CD1c-positive myeloid dendritic cell (primary cell): Measurements from ENCODE around the gene ZKSCAN8.
A peak's percentile ranks its signal among the peaks of the same experiment; 100 is the strongest.
"Not testable (repeated sequence)": the region's sequence is repeated elsewhere in the genome, so short reads cannot be mapped to it uniquely, and the experiment has no call there.

Experiments
- DNase-seq: peaks from one replicate; pipeline ENCODE4 v3.0.0-alpha.2; 2016; ENCODE audit errors: extremely low spot score

Gene ZKSCAN8

GRCh38 chr6:28141500-28142329 is at the start of gene ZKSCAN8:
Gene ZKSCAN8 (plus strand): TSS chr6:28141883. CDS start chr6:28148408, 6,525 bp downstream.
- peak; percentile 77 for DNase-seq

- not testable (repeated sequence) for DNase-seq
Measured at GRCh38 chr6:28102222-28102621, 39.5 kb upstream of the ZKSCAN8 start.

- DNase-seq = not testable (repeated sequence)
Measured at GRCh38 chr6:28102699-28103098, 39.0 kb upstream of the ZKSCAN8 start.

GRCh38 chr6:28104392-28105244 is 37.1 kb upstream of the ZKSCAN8 start:
- peak; percentile 81 for DNase-seq

- no peak for DNase-seq
Measured at GRCh38 chr6:28105245-28105639, 36.4 kb upstream of the ZKSCAN8 start.

GRCh38 chr6:28107506-28107905 is 34.2 kb upstream of the ZKSCAN8 start:
- no peak for DNase-seq

GRCh38 chr6:28111964-28112363 is 29.7 kb upstream of the ZKSCAN8 start:
- no peak for DNase-seq

- no peak for DNase-seq
Measured at GRCh38 chr6:28115799-28116198, 25.9 kb upstream of the ZKSCAN8 start.

GRCh38 chr6:28117386-28118050 is 24.2 kb upstream of the ZKSCAN8 start:
- DNase-seq = no peak

- DNase-seq = no peak
Measured at GRCh38 chr6:28118217-28118616, 23.5 kb upstream of the ZKSCAN8 start.

- no peak for DNase-seq
Measured at GRCh38 chr6:28121876-28122275, 19.8 kb upstream of the ZKSCAN8 start.

GRCh38 chr6:28122283-28122682 is 19.4 kb upstream of the ZKSCAN8 start:
- DNase-seq = not testable (repeated sequence)

- peak; percentile 82 for DNase-seq
Measured at GRCh38 chr6:28124350-28124970, 17.2 kb upstream of the ZKSCAN8 start, which contains the start of gene ZSCAN16. Gene ZSCAN16 (plus strand): TSS chr6:28124609. CDS start chr6:28125444, 835 bp downstream.

- DNase-seq = peak; percentile 45
Measured at GRCh38 chr6:28124971-28125353, 16.7 kb upstream of the ZKSCAN8 start.

- DNase-seq = no peak
Measured at GRCh38 chr6:28125401-28125800, 16.3 kb upstream of the ZKSCAN8 start.

GRCh38 chr6:28134015-28134414 is 7.7 kb upstream of the ZKSCAN8 start:
- DNase-seq = peak; percentile 17

GRCh38 chr6:28134716-28135115 is 7.0 kb upstream of the ZKSCAN8 start:
- peak; percentile 35 for DNase-seq

GRCh38 chr6:28135393-28135792 is 6.3 kb upstream of the ZKSCAN8 start:
- peak; percentile 45 for DNase-seq

GRCh38 chr6:28136585-28137504 is 4.8 kb upstream of the ZKSCAN8 start:
- peak; percentile 92 for DNase-seq

- peak; percentile 64 for DNase-seq
Measured at GRCh38 chr6:28137505-28137981, 4.1 kb upstream of the ZKSCAN8 start.
